ENCODE measurements around the gene CD248.

CD248 gene

DNA sequence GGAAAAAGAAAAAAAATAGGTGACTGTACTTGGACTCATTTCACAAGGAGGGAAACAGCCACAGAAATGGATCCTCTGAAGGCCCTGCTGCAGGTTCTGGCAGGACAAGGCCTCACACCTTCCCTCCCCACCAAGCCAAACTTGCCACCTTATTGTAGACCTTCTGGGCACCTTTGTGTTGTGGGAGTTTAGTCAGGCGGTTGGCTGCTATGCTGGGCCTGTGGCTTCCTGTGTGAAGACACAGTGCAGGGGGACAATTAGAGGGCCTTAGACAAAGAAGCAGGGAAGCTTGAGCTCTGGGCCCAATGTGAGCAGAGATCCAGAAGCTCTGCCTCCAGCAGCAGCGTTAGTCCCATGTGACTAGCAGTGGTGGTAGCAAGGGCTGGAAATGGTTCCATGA, 44.2 kb downstream of the CD248 start:
- TF ChIP-seq, protein P1, sequence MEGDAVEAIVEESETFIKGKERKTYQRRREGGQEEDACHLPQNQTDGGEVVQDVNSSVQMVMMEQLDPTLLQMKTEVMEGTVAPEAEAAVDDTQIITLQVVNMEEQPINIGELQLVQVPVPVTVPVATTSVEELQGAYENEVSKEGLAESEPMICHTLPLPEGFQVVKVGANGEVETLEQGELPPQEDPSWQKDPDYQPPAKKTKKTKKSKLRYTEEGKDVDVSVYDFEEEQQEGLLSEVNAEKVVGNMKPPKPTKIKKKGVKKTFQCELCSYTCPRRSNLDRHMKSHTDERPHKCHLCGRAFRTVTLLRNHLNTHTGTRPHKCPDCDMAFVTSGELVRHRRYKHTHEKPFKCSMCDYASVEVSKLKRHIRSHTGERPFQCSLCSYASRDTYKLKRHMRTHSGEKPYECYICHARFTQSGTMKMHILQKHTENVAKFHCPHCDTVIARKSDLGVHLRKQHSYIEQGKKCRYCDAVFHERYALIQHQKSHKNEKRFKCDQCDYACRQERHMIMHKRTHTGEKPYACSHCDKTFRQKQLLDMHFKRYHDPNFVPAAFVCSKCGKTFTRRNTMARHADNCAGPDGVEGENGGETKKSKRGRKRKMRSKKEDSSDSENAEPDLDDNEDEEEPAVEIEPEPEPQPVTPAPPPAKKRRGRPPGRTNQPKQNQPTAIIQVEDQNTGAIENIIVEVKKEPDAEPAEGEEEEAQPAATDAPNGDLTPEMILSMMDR (IDR thresholded peaks at IDR 0.05; ENCODE audit: low read depth, low read length, missing control alignments), result no peak
- no peak for DNase-seq (ENCODE audit: low read depth)
- H3K4me3 ChIP-seq (ENCODE audit: low read depth, low read length), result no peak overlapping the region

DNA sequence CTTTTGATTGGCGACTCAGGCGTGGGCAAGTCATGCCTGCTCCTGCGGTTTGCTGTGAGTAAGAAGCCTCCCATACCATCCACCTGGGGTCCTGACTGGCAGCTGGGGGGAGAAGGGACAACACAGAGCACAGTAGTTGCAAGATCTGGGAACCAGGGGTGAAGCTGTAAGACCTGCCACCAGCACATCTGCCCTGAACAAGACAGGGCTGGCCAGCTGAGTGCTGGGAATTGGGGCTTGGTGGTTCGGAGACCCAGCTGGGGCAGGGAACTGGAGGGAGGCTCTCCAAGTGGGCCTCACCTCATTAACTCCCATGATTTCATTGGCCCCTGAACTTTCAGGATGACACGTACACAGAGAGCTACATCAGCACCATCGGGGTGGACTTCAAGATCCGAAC, 45.0 kb downstream of the CD248 start:
- no peak overlapping the region for H3K4me3 ChIP-seq (ENCODE audit: low read depth, low read length)
- no peak for DNase-seq (ENCODE audit: low read depth)
- TF ChIP-seq, protein P1 (IDR thresholded peaks at IDR 0.05; ENCODE audit: low read depth, low read length, missing control alignments), result no peak

DNA sequence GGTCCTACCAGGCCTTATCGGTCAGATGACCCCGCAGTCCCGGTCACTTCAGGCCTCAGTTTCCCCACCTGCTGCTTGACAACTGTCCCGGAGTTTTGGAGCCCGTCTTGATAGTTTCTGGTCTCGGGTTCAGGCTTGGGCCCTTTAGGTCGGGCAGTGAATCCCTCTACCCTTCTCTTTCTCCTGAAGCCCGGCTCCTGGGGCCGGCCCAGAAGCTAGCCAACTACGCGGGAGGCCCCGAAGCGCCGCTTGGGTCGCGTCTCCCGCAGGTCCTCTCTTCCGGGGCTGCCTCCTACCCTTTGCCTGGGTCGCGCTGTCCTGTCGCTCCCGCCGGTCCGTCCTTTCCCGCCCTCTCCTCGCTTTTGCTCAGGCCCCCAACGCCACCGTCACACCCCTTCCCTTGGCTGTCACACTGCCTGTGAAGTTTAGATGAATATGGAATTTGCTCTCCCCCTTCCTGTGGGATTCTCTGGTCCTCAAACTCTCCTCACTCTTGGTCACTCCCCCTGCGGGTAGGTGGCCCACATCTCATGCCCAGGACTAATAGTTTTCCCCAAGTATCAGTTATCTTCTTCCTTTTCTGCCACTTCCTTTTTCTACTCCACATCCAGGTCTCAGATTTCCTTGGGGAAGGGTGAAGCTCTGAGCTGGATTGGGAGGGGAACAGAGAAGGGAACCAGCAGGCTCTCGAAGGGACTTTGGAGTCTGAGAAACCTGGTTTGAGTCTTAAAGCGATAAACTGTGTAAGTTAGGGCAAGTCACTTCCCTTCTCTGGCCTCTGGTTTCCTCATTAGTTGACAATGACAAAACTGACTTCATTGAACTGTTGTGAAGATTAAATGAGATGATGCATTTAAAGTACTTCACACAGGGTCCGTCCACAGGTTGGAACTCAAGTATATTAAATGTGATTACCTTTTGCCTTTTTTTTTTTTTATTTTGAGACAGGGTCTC, 47.6 kb downstream of the CD248 start:
- H3K4me3 ChIP-seq (ENCODE audit: low read depth, low read length), result peak overlapping the region; percentile 93
- no peak for DNase-seq (ENCODE audit: low read depth)

DNA sequence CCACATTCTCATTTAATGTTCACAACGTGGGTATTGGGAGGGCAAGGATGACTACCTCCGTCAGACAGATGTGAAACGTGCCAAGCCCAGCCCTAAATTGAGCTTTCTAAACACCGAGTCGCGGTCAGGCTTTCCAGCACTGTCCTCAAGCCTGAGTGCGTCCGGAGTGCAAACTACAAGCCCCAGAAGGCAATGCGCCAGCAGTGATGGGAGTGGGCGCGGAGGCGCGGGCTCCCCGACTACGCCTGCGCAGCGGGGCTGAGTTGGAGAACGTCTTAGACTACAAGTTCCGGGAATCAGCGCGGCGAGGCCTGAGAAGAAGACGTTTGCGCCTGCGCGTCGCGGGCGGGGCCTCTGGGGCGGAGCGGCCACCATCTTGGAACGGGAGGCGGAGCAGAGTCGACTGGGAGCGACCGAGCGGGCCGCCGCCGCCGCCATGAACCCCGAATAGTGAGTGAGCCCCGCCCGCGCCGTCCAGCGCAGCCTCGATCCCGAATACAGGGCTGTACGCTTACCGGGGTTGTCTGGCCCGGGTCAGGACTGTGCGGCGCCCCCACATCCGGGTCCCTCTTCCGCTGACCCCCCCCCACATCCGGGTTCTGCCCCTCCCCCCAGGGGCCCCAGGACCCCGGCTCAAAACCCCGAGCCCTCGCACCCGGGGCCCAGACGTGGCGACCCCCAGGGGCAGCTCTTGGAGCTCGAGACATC, 48.4 kb downstream of the CD248 start, which contains the start of gene RAB1B:
Gene RAB1B (plus strand): TSS at position 396 of the 708 bp plus-strand sequence. CDS start 41 bp downstream, at position 437.
- TF ChIP-seq, protein P1 (IDR thresholded peaks at IDR 0.05; ENCODE audit: low read depth, low read length, missing control alignments), result no peak
- DNase-seq (ENCODE audit: low read depth), result peak; percentile 98
- H3K4me3 ChIP-seq (ENCODE audit: low read depth, low read length), result peak within 1 kb of the TSS; percentile 93

More for the DNA sequence above, 47.6 kb downstream of the CD248 start:
- TF ChIP-seq, protein P1 (IDR thresholded peaks at IDR 0.05; ENCODE audit: low read depth, low read length, missing control alignments), result peak; percentile 21

DNA sequence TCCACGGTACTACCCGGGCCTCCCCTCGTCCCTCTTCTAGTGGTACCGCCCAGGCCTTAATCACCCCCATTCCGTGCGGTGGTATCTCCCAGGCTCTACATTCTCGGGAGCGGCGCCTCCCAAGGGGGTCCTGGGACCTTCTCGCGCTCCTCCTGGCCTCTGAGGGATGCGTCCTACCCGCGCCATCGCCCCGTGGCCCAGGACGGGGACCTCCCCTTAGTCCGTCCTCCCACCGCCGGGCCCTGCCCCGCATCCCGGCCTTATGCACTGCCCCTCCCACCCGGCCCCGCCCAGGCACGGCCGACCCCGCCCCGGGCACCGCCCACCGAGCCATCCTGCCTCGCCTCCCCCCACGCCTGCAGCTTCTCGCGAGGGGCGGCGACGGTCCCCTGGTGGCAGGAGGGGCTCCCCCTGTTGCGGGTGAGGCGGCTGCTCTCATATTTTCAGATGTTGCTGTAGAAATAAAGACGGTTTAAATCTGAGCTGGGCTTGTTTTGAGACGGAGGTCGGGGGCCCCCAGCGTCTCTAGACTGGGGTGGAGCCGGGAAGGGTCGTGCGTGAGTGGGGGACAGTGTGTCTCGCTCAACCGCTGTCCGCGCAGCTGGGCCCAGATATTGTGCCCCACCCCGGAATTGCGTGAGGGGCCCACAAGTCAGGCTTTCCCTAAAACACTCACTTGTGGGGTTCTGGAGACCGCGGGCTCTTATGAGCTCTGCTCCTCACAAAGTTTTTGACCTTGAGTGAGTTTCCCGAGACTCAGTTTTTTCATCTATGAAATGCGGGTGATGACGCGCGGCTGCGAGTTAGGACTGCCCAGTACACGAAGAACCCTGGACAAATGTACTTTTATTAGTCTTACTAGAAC, 49.2 kb downstream of the CD248 start:
- H3K4me3 ChIP-seq (ENCODE audit: low read depth, low read length), result peak overlapping the region; percentile 60
- TF ChIP-seq, protein P1 (IDR thresholded peaks at IDR 0.05; ENCODE audit: low read depth, low read length, missing control alignments), result peak; percentile 7
- DNase-seq (ENCODE audit: low read depth), result no peak

DNA sequence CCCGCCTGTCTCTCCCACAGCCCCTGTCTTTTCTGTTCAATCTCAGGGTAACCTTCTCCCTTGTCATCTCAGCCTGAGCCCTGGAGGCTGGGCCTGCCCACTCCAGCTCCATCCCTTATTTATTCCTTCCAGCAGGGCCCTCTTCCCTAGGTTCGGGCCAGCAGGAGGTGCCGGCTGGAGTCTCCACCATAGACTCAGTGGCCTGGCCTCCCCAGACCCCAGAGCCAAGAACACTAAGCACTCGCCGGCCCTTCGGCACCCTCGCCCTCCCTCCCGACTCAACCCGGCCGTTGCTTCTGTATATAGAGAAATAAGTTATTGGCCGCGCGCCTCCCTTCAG, 49.8 kb downstream of the CD248 start:
- TF ChIP-seq, protein P1 (IDR thresholded peaks at IDR 0.05; ENCODE audit: low read depth, low read length, missing control alignments), result no peak
- no peak for DNase-seq (ENCODE audit: low read depth)
- no peak overlapping the region; the same call in 1 of the 2 replicates for H3K4me3 ChIP-seq (ENCODE audit: low read depth, low read length)
